ENCODE data around the gene MYNN. TPM values are rescaled to one million over a fixed set of nuclear protein-coding genes. Genes with fewer than 3 reads are reported as not detected.
"Not testable (repeated sequence)": the region's sequence is repeated elsewhere in the genome, so short reads cannot be mapped to it uniquely, and the experiment has no call there.

Gene MYNN
- 10 to 100 TPM; 11.6 to 17.4 (median 13.7) TPM for total RNA-seq
- long read RNA-seq, donor 1, full-length matches to known transcripts, result 16 of 24 reads
- long read RNA-seq, donor 1, partial matches to known transcripts, result 1 of 24 reads
- long read RNA-seq, donor 1, other reads (novel, unspliced or antisense), result 7 of 24 reads
- long read RNA-seq, donor 2, full-length matches to known transcripts, result 3 of 6 reads
- long read RNA-seq, donor 2, partial matches to known transcripts, result 0 of 6 reads
- long read RNA-seq, donor 2, other reads (novel, unspliced or antisense), result 3 of 6 reads

DNA sequence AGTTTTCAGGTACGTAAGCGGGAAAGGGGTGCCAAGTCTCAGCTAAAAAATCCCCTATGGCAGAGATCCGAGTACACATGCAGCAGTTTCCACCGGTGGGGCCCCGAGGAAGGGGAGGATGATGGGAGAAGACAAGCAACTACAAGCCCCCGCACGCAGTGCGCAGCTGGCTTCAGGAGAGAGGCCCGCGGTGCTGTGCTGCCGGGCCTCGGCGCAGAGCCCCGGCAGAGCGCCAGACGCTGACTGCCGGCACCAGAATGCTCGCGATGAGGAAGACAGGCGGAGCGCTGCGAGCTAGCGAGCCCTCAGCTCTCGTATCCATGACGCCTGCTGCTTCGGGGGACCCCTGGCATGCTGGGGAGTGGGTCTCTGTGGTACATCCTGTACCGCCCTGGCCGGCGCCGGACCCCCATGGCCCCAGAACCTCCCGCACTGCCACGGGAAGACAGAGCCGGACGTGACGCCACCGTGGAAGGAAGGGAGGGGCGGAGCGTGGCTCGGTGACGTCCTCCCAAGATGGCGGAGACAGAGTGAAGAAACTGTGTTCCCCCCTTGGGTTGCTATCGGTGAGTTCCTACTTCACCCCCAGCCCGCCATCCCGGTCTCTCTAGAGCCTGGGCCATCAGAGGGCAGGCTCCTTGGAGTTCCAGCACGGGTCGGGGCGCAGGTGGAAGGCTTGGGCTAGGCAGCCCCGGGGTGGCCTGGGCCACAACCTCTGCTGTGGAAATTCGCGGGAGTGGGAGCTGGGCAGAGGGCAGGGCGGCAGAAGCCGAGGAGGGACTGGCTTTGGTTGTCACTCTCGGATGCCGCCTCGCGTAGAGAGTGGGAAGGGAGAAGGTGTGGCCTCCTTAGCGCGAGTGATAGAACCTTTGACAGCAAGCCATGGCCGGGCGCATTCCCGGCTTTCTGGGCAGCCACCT lies at the start of gene MYNN:
MYNN (plus strand) TSS at position 500 of the 920 bp plus-strand sequence. CDS start 900 bp downstream, outside the sequence.
- no peaks in the 10 kb centered on the region for H3K9me3 ChIP-seq
- TF ChIP-seq, protein P1, sequence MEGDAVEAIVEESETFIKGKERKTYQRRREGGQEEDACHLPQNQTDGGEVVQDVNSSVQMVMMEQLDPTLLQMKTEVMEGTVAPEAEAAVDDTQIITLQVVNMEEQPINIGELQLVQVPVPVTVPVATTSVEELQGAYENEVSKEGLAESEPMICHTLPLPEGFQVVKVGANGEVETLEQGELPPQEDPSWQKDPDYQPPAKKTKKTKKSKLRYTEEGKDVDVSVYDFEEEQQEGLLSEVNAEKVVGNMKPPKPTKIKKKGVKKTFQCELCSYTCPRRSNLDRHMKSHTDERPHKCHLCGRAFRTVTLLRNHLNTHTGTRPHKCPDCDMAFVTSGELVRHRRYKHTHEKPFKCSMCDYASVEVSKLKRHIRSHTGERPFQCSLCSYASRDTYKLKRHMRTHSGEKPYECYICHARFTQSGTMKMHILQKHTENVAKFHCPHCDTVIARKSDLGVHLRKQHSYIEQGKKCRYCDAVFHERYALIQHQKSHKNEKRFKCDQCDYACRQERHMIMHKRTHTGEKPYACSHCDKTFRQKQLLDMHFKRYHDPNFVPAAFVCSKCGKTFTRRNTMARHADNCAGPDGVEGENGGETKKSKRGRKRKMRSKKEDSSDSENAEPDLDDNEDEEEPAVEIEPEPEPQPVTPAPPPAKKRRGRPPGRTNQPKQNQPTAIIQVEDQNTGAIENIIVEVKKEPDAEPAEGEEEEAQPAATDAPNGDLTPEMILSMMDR (IDR thresholded peaks at IDR 0.05), result no peak
- intact Hi-C loops (cut with DNase I, micrococcal nuclease), result no loop called here
- H3K4me1 ChIP-seq (ENCODE audit: low read depth), result peaks cover 20% of the 10 kb centered on the region
- peak within 1 kb of the TSS; percentile 90 for H3K4me3 ChIP-seq
- peaks cover under 1% of the 10 kb centered on the region for H3K36me3 ChIP-seq (ENCODE audit: low read depth)
- DNase-seq (peak; percentile 95 to 96 (median 95)), ATAC-seq (peak; percentile 93)

DNA sequence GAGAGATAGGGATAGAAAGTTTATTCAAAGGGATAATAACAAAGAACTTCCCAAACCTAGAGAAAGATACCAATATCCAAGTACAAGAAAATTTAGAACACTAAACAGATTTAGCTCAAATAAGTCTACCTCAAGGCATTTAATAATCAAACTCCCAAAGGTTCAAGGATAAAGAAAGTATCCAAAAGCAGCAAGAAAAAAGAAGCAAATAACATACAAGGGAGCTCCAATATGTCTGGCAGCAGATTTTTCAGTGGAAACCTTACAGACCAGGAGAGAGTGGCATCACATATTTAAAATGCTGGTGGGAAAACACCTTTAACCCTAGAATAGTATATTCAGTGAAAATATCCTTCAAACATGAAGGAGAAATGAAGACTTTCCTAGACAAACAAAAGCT lies 41.3 kb upstream of the MYNN start:
- H3K9me3 ChIP-seq; H3K36me3 ChIP-seq (ENCODE audit: low read depth); H3K4me3 ChIP-seq; intact Hi-C loops (cut with DNase I, micrococcal nuclease); H3K4me1 ChIP-seq (ENCODE audit: low read depth); DNase-seq; ATAC-seq: not testable (repeated sequence)

DNA sequence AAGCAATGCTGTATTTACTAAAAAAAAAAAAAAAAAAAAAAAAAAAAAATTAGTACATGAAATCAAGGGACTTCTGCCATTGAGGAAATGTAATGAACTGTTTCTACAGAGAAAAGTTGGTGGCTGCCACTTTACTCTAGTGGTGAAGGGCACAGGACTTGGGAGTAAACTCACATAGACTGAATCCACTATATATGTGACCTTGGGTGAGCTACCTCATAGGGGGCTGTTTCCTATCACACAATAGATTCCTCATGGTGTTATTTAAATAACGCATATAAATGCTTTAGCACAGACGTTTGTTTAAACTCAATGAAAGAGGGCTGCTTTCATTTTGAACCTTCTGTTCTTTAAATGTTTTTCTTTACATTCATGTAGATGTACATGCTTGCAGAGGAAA lies 34.1 kb upstream of the MYNN start:
- TF ChIP-seq, protein P1 (IDR thresholded peaks at IDR 0.05), result no peak
- intact Hi-C loops (cut with DNase I, micrococcal nuclease), result no loop called here
- DNase-seq, result no peak
- H3K4me1 ChIP-seq (ENCODE audit: low read depth), result no peaks in the 10 kb centered on the region
- H3K4me3 ChIP-seq, result no peak overlapping the region
- no peaks in the 10 kb centered on the region for H3K36me3 ChIP-seq (ENCODE audit: low read depth)
- no peak for ATAC-seq
- peaks cover 4% of the 10 kb centered on the region for H3K9me3 ChIP-seq

DNA sequence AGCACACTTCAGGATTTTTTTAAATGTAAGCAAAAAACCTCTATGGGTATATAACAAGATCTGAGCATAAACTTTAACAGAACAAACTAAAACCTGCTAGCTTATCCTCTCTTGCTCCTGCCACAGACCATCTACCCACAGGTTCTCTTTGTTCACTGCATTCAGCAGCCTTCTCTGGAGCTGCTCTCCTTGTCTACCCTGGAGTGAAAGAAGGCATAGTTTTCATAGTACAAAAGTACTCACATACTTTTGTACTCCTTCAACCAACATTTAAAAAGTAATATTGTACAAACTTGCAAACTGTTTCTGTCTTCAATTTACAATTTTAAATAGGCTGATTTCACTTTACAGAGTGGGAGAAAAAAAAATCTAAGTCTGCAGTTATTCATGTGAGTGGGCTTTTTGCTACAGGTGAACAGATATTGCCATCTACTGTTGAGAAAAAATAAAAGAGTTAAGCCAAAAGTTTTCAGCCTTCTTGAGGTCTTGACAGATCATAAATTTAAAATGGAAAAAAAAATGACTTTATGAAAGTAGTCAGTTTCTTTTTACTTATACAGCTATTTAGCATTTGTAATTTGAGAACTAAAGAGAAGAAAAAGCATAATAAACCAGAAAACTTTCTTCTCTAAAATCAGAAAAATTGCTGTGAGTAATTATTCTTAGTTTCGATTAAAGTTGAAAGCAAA lies 28.7 kb upstream of the MYNN start:
- Histone ChIP-seq H3K36me3 (ENCODE audit: low read depth) (no peaks in the 10 kb centered on the region), H3K4me3 (no peak overlapping the region), H3K9me3 (no peaks in the 10 kb centered on the region), H3K4me1 (ENCODE audit: low read depth) (no peaks in the 10 kb centered on the region)
- DNase-seq (no peak), ATAC-seq (no peak)
- intact Hi-C loops (cut with DNase I, micrococcal nuclease), result no loop called here
- TF ChIP-seq, protein P1 (IDR thresholded peaks at IDR 0.05), result no peak

DNA sequence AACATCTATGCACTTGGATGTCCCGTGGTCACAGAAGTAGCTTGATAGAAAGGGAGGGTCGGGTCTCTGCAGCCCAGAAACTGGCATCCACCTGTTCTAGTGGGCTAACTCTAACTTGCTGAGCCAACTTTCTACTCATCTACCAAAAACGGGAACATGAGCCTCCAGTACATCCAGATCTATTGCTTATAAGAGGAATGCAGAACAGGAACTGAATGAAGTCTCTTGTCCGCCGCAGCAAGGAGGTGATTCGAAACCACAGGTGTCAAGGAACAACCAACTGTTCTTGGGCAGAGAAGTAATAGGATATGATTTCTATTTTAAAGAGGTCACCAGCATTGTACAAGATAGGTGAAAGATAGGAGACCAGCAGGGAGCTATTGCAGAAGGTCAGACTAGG lies 26.3 kb upstream of the MYNN start:
- ATAC-seq (no peak), DNase-seq (no peak)
- H3K36me3 ChIP-seq (ENCODE audit: low read depth), result no peaks in the 10 kb centered on the region
- no peaks in the 10 kb centered on the region for H3K9me3 ChIP-seq
- intact Hi-C loops (cut with DNase I, micrococcal nuclease), result no loop called here
- no peak overlapping the region for H3K4me3 ChIP-seq
- H3K4me1 ChIP-seq (ENCODE audit: low read depth), result no peaks in the 10 kb centered on the region
- TF ChIP-seq, protein P1 (IDR thresholded peaks at IDR 0.05), result no peak
